SK-N-SH (cell line): Measurements from ENCODE around the gene PTPRK. TPM values are rescaled to one million over a fixed set of nuclear protein-coding genes. Genes with fewer than 3 reads are reported as not detected.

Experiments used
- CTCF ChIA-PET: fragments of 300-600, 350-600 bp; formaldehyde crosslinking; extraction: SDS; loops from one replicate; lab custom pipeline; 2021; lab: Yijun Ruan, JAX
- POLR2A ChIA-PET: fragments of 350-600 bp; sonication (Branson Sonifier 250); formaldehyde crosslinking; extraction: SDS; loops from one replicate; lab custom pipeline; 2020; ENCODE audit warnings: antibody characterized with exemption, inconsistent platforms; lab: Yijun Ruan, JAX
- DNase-seq: peaks from one replicate; pipeline ENCODE4 v3.0.0; 2012
- H2AFZ ChIP-seq: fragments of 200-600 bp; sonication (generic); 2 replicates; pipeline ENCODE4 v1.8.1; 2016; ENCODE audit warnings: antibody characterized with exemption, mild to moderate bottlenecking, low read depth
- H3F3A ChIP-seq: fragments of 200-600 bp; sonication (generic); replicated peaks from 2 replicates; pipeline ENCODE3; 2016; ENCODE audit warnings: antibody characterized with exemption, mild to moderate bottlenecking; ENCODE audit not compliant: insufficient read depth
- H3K27ac ChIP-seq, 2 experiments: fragments of 200-500 bp in 1 of 2; fragments of 200-600 bp in 1 of 2; sonication (Bioruptor generic) in 1 of 2; sonication (generic), shearing (Covaris generic) in 1 of 2; 2 replicates each; pipeline versions ENCODE4 v1.5.1 to v1.6.1; 2014 to 2016; ENCODE audit warnings: low read depth in 2 of 2, inconsistent platforms in 1 of 2, low read length in 1 of 2, mild to moderate bottlenecking in 1 of 2, mixed read lengths in 1 of 2
- H3K27me3 ChIP-seq: fragments of 200-600 bp; sonication (generic), shearing (Covaris generic); 2 replicates; pipeline ENCODE4 v1.6.1; 2016; ENCODE audit warnings: mixed run types; ENCODE audit not compliant: insufficient read depth
- H3K36me3 ChIP-seq, 2 experiments: fragments of 200-500 bp in 1 of 2; fragments of 200-600 bp in 1 of 2; sonication (Bioruptor generic) in 1 of 2; sonication (generic) in 1 of 2; replicated peaks in 1 of 2; 2 replicates each; pipeline versions ENCODE3 to v1.5.1; 2014 to 2016; ENCODE audit warnings: low read length in 1 of 2, mild to moderate bottlenecking in 1 of 2; ENCODE audit not compliant: insufficient read depth in 2 of 2, control insufficient read depth in 1 of 2
- H3K4me1 ChIP-seq, 2 experiments: fragments of 200-500 bp in 1 of 2; fragments of 200-600 bp in 1 of 2; sonication (Bioruptor generic) in 1 of 2; sonication (generic), shearing (Covaris generic) in 1 of 2; 2 replicates each; pipeline versions ENCODE4 v1.5.1 to v1.6.1; 2014 to 2016; ENCODE audit warnings: low read depth in 1 of 2, low read length in 1 of 2, mixed run types in 1 of 2; ENCODE audit not compliant: insufficient read depth in 2 of 2, control insufficient read depth in 1 of 2
- H3K4me2 ChIP-seq: fragments of 200-600 bp; sonication (generic), shearing (Covaris generic); 2 replicates; pipeline ENCODE4 v1.6.1; 2017; ENCODE audit warnings: mixed run types
- H3K4me3 ChIP-seq, 2 experiments: fragments of 200-500 bp in 1 of 2; fragments of 200-600 bp in 1 of 2; sonication (Bioruptor generic) in 1 of 2; sonication (generic), shearing (Covaris generic) in 1 of 2; 2 replicates each; pipeline versions ENCODE4 v1.5.1 to v1.8.1; 2014 to 2016; ENCODE audit warnings: low read depth in 2 of 2, inconsistent platforms in 1 of 2, low read length in 1 of 2, mild to moderate bottlenecking in 1 of 2, mixed read lengths in 1 of 2, moderate library complexity in 1 of 2
- H3K79me2 ChIP-seq: fragments of 200-600 bp; sonication (generic); 2 replicates; pipeline ENCODE4 v1.8.1; 2017; ENCODE audit warnings: mild to moderate bottlenecking; ENCODE audit not compliant: insufficient read depth
- H3K9ac ChIP-seq: fragments of 200-600 bp; sonication (generic); 2 replicates; pipeline ENCODE4 v1.6.1; 2017; ENCODE audit warnings: mixed run types
- H3K9me2 ChIP-seq: fragments of 200-600 bp; sonication (generic); 2 replicates; pipeline ENCODE4 v1.6.1; 2017; ENCODE audit warnings: mixed run types
- H3K9me3 ChIP-seq: fragments of 200-600 bp; sonication (generic); 2 replicates; pipeline ENCODE4 v1.6.1; 2017; ENCODE audit warnings: mixed run types, mild to moderate bottlenecking, moderate library complexity
- H4K20me1 ChIP-seq: fragments of 200-600 bp; sonication (generic); 2 replicates; pipeline ENCODE4 v1.6.1; 2017; ENCODE audit warnings: mild to moderate bottlenecking, mixed run types; ENCODE audit not compliant: insufficient read depth
- CHD2 ChIP-seq: fragments of 150-350 bp; IDR thresholded peaks from 2 replicates; pipeline ENCODE4 v1.6.1; 2018; ENCODE audit warnings: low read length; ENCODE audit not compliant: partially characterized antibody
- EZH2phosphoT487 ChIP-seq: fragments of 200-600 bp; sonication (generic); IDR thresholded peaks from 2 replicates; pipeline ENCODE4 v1.6.1; 2017; ENCODE audit warnings: low read depth, mixed run types, mild to moderate bottlenecking, antibody characterized with exemption, moderate library complexity, borderline replicate concordance
- FOXJ3 ChIP-seq: sonication (generic); formaldehyde crosslinking; IDR thresholded peaks from 2 replicates; pipeline ENCODE4 v1.5.1; 2020; ENCODE audit warnings: mild to moderate bottlenecking, missing genetic modification reagents
- FOXM1 ChIP-seq: IDR thresholded peaks from 2 replicates; pipeline ENCODE4 v1.4.0; 2012; ENCODE audit warnings: low read depth, mild to moderate bottlenecking
- JUND ChIP-seq: IDR thresholded peaks from 2 replicates; pipeline ENCODE4 v1.4.0; 2012
- NFIC ChIP-seq: IDR thresholded peaks from 2 replicates; pipeline ENCODE4 v1.4.0; 2012; ENCODE audit warnings: borderline replicate concordance
- PBX3 ChIP-seq: IDR thresholded peaks from 2 replicates; pipeline ENCODE4; 2012
- POLR2AphosphoS5 ChIP-seq: IDR thresholded peaks from 2 replicates; pipeline ENCODE4 v1.6.1; 2012; ENCODE audit warnings: low read depth, low read length
- RAD21 ChIP-seq: IDR thresholded peaks from 2 replicates; pipeline ENCODE4 v1.6.1; 2012; ENCODE audit warnings: mild to moderate bottlenecking, low read length
- RCOR1 ChIP-seq: fragments of 150-350 bp; IDR thresholded peaks from 2 replicates; pipeline ENCODE4 v1.6.1; 2017; ENCODE audit warnings: antibody characterized with exemption, low read length
- REST ChIP-seq: IDR thresholded peaks from 2 replicates; pipeline ENCODE4 v1.6.1; 2012; ENCODE audit warnings: mild to moderate bottlenecking, low read depth, low read length, moderate library complexity
- RFX5 ChIP-seq: IDR thresholded peaks from 2 replicates; pipeline ENCODE4 v1.6.1; 2012; ENCODE audit warnings: mild to moderate bottlenecking, improper control_type of control experiment, low read length
- RXRA ChIP-seq: IDR thresholded peaks from 2 replicates; pipeline ENCODE4 v1.4.0; 2012; ENCODE audit warnings: low read depth, mild to moderate bottlenecking, borderline replicate concordance
- TEAD4 ChIP-seq: IDR thresholded peaks from 2 replicates; pipeline ENCODE4 v1.4.0; 2012; ENCODE audit warnings: mild to moderate bottlenecking, borderline replicate concordance; ENCODE audit not compliant: insufficient read depth
- USF2 ChIP-seq: fragments of 150-350 bp; IDR thresholded peaks from 2 replicates; pipeline ENCODE4 v1.6.1; 2017; ENCODE audit warnings: antibody characterized with exemption, low read length, low read depth, borderline replicate concordance
- WGBS: methylation state at CpG from one replicate; pipeline ENCODE4 v1.1.6; 2017; ENCODE audit warnings: low lambda C conversion rate; 5-methylcytosine and 5-hydroxymethylcytosine counted together
- polyA plus RNA-seq, 3 experiments: library from polyadenylated mRNA; depleted of rRNA; stranded (reverse); fragments of >200 nt; gene quantifications; 2 replicates each; pipeline ENCODE4 v1.2.3, GENCODE V29; 2012
- TF ChIP-seq, protein P1 (sequence below): IDR thresholded peaks from 2 replicates; pipeline ENCODE4 v1.4.0; 2012; ENCODE audit warnings: low read depth
- TF ChIP-seq, protein P2 (sequence below): IDR thresholded peaks from 2 replicates; pipeline ENCODE4 v1.4.0; 2012; ENCODE audit warnings: low read depth, borderline replicate concordance
- TF ChIP-seq, protein P3 (sequence below): fragments of 150-350 bp; IDR thresholded peaks from 2 replicates; pipeline ENCODE4 v1.6.1; 2016; ENCODE audit warnings: mild to moderate bottlenecking, low read depth, low read length

PTPRK gene
- polyA plus RNA-seq, 1 of the 3 experiments (the other 2 are of a cell fraction): 9.5 TPM

DNA sequence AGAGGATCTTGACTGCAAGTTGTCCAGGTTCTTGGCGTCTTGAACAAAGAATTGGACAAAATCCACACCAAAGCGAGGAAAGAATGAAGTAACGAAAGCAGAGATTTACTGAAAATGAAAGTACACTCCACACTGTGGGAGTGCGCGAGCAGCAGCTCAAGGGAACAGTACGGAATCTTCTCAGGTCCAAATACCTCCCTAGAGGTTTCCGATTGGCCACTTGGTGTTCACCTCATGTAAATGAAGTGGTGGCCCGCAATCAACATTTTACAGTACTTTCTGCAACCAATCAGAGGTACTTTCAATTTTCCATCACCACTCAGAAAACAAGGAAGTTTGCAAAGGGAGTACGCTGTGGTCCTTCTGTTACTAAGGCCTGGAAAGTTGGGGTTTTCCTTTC is 122.4 kb downstream of the PTPRK start:
- TF ChIP-seq RXRA (no peak), RAD21 (no peak), CHD2 (no peak)
- TF ChIP-seq, protein P1, sequence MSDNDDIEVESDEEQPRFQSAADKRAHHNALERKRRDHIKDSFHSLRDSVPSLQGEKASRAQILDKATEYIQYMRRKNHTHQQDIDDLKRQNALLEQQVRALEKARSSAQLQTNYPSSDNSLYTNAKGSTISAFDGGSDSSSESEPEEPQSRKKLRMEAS: no peak
- TF ChIP-seq, protein P2, sequence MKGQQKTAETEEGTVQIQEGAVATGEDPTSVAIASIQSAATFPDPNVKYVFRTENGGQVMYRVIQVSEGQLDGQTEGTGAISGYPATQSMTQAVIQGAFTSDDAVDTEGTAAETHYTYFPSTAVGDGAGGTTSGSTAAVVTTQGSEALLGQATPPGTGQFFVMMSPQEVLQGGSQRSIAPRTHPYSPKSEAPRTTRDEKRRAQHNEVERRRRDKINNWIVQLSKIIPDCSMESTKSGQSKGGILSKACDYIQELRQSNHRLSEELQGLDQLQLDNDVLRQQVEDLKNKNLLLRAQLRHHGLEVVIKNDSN: no peak
- Histone ChIP-seq H3K27ac (no peak overlapping the region), H3K9me2 (no peaks in the 10 kb centered on the region), H3K79me2 (peaks cover 8% of the 10 kb centered on the region; the same call in 1 of the 2 replicates), H3K36me3 (peaks cover 0 to 22% of the 10 kb centered on the region in 2 experiments), H3K27me3 (no peaks in the 10 kb centered on the region), H3K9me3 (no peaks in the 10 kb centered on the region), H4K20me1 (no peaks in the 10 kb centered on the region), H3K4me1 (no peaks in the 10 kb centered on the region), H3K9ac (no peak overlapping the region), H3K4me2 (no peak overlapping the region), H3K4me3 (no peak overlapping the region), H3F3A (peaks cover 4% of the 10 kb centered on the region), H2AFZ (no peak overlapping the region)
- DNase-seq: no peak
- POLR2A ChIA-PET: no interaction called here
- CTCF ChIA-PET: no interaction called here
- WGBS: 88% methylated on average over 8 of the region's 9 CpGs

DNA sequence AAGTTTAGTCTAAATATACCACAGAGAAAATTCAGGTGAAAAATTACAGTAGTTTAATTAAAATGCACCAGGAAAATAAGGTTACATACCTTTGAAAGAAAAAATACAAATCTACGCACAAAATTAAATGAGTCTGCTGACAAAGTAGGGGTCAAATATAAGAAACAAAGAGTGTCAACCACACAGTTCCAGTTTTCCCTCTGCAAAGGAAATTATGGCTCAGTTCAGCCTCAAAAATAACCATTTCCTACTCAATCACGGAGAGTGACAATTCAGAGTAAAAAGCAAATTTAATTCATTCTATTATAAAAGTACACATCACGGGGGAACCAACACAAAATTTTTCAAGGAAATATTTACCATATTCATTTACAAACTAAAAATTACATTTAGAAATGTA is 124.8 kb downstream of the PTPRK start:
- no peak overlapping the region for H3K4me3 ChIP-seq
- POLR2A ChIA-PET: no interaction called here
- H3K9me3 ChIP-seq: no peaks in the 10 kb centered on the region
- no peak overlapping the region for H3K27ac ChIP-seq
- CTCF ChIA-PET: no interaction called here
- no peaks in the 10 kb centered on the region for H3K4me1 ChIP-seq
- peaks cover 0 to 27% of the 10 kb centered on the region in 2 experiments for H3K36me3 ChIP-seq
- no peaks in the 10 kb centered on the region for H4K20me1 ChIP-seq
- no peak overlapping the region for H2AFZ ChIP-seq
- no peak overlapping the region for H3K4me2 ChIP-seq
- no peak overlapping the region for H3K9ac ChIP-seq
- peaks cover 4% of the 10 kb centered on the region for H3F3A ChIP-seq
- peaks cover 4% of the 10 kb centered on the region; the same call in 1 of the 2 replicates for H3K79me2 ChIP-seq
- H3K27me3 ChIP-seq: no peaks in the 10 kb centered on the region
- DNase-seq: no peak
- WGBS: 92% methylated on average over 3 of the region's 3 CpGs
- no peaks in the 10 kb centered on the region for H3K9me2 ChIP-seq
- TF ChIP-seq POLR2AphosphoS5 (no peak), EZH2phosphoT487 (no peak), JUND (no peak), RFX5 (no peak), FOXM1 (no peak), RCOR1 (no peak), TEAD4 (no peak), RXRA (no peak), REST (no peak), USF2 (no peak), FOXJ3 (CRISPR knock-in tag) (no peak), PBX3 (no peak), NFIC (no peak), RAD21 (no peak)
- TF ChIP-seq, protein P3, sequence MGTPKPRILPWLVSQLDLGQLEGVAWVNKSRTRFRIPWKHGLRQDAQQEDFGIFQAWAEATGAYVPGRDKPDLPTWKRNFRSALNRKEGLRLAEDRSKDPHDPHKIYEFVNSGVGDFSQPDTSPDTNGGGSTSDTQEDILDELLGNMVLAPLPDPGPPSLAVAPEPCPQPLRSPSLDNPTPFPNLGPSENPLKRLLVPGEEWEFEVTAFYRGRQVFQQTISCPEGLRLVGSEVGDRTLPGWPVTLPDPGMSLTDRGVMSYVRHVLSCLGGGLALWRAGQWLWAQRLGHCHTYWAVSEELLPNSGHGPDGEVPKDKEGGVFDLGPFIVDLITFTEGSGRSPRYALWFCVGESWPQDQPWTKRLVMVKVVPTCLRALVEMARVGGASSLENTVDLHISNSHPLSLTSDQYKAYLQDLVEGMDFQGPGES: no peak
